ENCODE results near the gene SLC35F3. TPM values are rescaled to one million over a fixed set of nuclear protein-coding genes. Genes with fewer than 3 reads are reported as not detected.
"Not testable (repeated sequence)": the region's sequence is repeated elsewhere in the genome, so short reads cannot be mapped to it uniquely, and the experiment has no call there.

The SLC35F3 gene
- polyA plus RNA-seq, 1 donor from 2014 or later = 13.9 TPM

- Histone ChIP-seq H3K36me3 (ENCODE audit: insufficient read depth, low read length) (no peaks in the 10 kb centered on the region), H3K27me3 (ENCODE audit: insufficient read depth, low read depth, low read length) (no peaks in the 10 kb centered on the region), H3K9me2 (ENCODE audit: insufficient read depth, low read length) (no peaks in the 10 kb centered on the region), H3K4me2 (ENCODE audit: low read length) (no peak overlapping the region), H3K9me3 (ENCODE audit: low read length) (no peaks in the 10 kb centered on the region), H3K79me2 (replicated peaks; ENCODE audit: insufficient read depth, low read length) (no peaks in the 10 kb centered on the region), H2AFZ (ENCODE audit: low read depth, low read length) (no peak overlapping the region), H4K20me1 (ENCODE audit: insufficient read depth) (no peaks in the 10 kb centered on the region), H3K9ac (ENCODE audit: low read length) (no peak overlapping the region), H3F3A (ENCODE audit: insufficient read depth, low read length, poor library complexity, severe bottlenecking) (no peaks in the 10 kb centered on the region), H3K27ac (ENCODE audit: low read length) (no peak overlapping the region), H3K4me3 (ENCODE audit: low read length) (no peak overlapping the region)
- no peak for TF ChIP-seq POLR2AphosphoS5 (IDR thresholded peaks at IDR 0.05)
- TF ChIP-seq REST (IDR thresholded peaks at IDR 0.05; ENCODE audit: borderline replicate concordance) = no peak
- no peak for TF ChIP-seq RAD21 (conservative IDR thresholded peaks at IDR 0.05)
- TF ChIP-seq CTCF (IDR thresholded peaks at IDR 0.05; ENCODE audit: poor library complexity, severe bottlenecking) = no peak
- no peak for TF ChIP-seq SMC3 (conservative IDR thresholded peaks at IDR 0.05; ENCODE audit: poor library complexity)
- TF ChIP-seq MXI1 (conservative IDR thresholded peaks at IDR 0.05; ENCODE audit: poor library complexity, severe bottlenecking) = no peak
- TF ChIP-seq EP300 (conservative IDR thresholded peaks at IDR 0.05; ENCODE audit: poor library complexity, severe bottlenecking) = no peak
- no peak for TF ChIP-seq TAF1 (IDR thresholded peaks at IDR 0.05; ENCODE audit: low read depth)
- TF ChIP-seq EZH2 (IDR thresholded peaks at IDR 0.05; ENCODE audit: borderline replicate concordance, insufficient read depth, low read length, poor library complexity, severe bottlenecking) = no peak
These were observed 215.0 kb downstream of the SLC35F3 start for GRCh38 chr1:234119431-234119830.

GRCh38 chr1:234120327-234120944, 216.0 kb downstream of the SLC35F3 start:
- Histone ChIP-seq H3F3A (ENCODE audit: insufficient read depth, low read length, poor library complexity, severe bottlenecking) (no peaks in the 10 kb centered on the region), H3K4me2 (ENCODE audit: low read length) (no peak overlapping the region), H3K27me3 (ENCODE audit: insufficient read depth, low read depth, low read length) (no peaks in the 10 kb centered on the region), H3K79me2 (replicated peaks; ENCODE audit: insufficient read depth, low read length) (no peaks in the 10 kb centered on the region), H3K9me2 (ENCODE audit: insufficient read depth, low read length) (no peaks in the 10 kb centered on the region), H3K4me3 (ENCODE audit: low read length) (no peak overlapping the region), H3K9ac (ENCODE audit: low read length) (no peak overlapping the region), H4K20me1 (ENCODE audit: insufficient read depth) (no peaks in the 10 kb centered on the region), H3K9me3 (ENCODE audit: low read length) (no peaks in the 10 kb centered on the region), H2AFZ (ENCODE audit: low read depth, low read length) (no peak overlapping the region), H3K27ac (ENCODE audit: low read length) (no peak overlapping the region), H3K36me3 (ENCODE audit: insufficient read depth, low read length) (no peaks in the 10 kb centered on the region)
- no peak for TF ChIP-seq EP300 (conservative IDR thresholded peaks at IDR 0.05; ENCODE audit: poor library complexity, severe bottlenecking)
- no peak for TF ChIP-seq RAD21 (conservative IDR thresholded peaks at IDR 0.05)
- no peak for TF ChIP-seq TAF1 (IDR thresholded peaks at IDR 0.05; ENCODE audit: low read depth)

- not testable (repeated sequence) for H3K4me3 ChIP-seq (ENCODE audit: low read length); H3K9ac ChIP-seq (ENCODE audit: low read length); H3K27me3 ChIP-seq (ENCODE audit: insufficient read depth, low read depth, low read length); H3K9me3 ChIP-seq (ENCODE audit: low read length); H3F3A ChIP-seq (ENCODE audit: insufficient read depth, low read length, poor library complexity, severe bottlenecking); H3K9me2 ChIP-seq (ENCODE audit: insufficient read depth, low read length); H3K4me2 ChIP-seq (ENCODE audit: low read length); H3K79me2 ChIP-seq (replicated peaks; ENCODE audit: insufficient read depth, low read length); H3K27ac ChIP-seq (ENCODE audit: low read length); H4K20me1 ChIP-seq (ENCODE audit: insufficient read depth); H3K36me3 ChIP-seq (ENCODE audit: insufficient read depth, low read length); H2AFZ ChIP-seq (ENCODE audit: low read depth, low read length)
These were observed 217.2 kb downstream of the SLC35F3 start for GRCh38 chr1:234121659-234122058.

GRCh38 chr1:234122571-234122970, 218.1 kb downstream of the SLC35F3 start:
- not testable (repeated sequence) for H3K27me3 ChIP-seq (ENCODE audit: insufficient read depth, low read depth, low read length); H3K9ac ChIP-seq (ENCODE audit: low read length); H3K79me2 ChIP-seq (replicated peaks; ENCODE audit: insufficient read depth, low read length); H3F3A ChIP-seq (ENCODE audit: insufficient read depth, low read length, poor library complexity, severe bottlenecking); H3K4me2 ChIP-seq (ENCODE audit: low read length); H3K9me3 ChIP-seq (ENCODE audit: low read length); H4K20me1 ChIP-seq (ENCODE audit: insufficient read depth); H3K27ac ChIP-seq (ENCODE audit: low read length); H3K36me3 ChIP-seq (ENCODE audit: insufficient read depth, low read length); H3K4me3 ChIP-seq (ENCODE audit: low read length); H2AFZ ChIP-seq (ENCODE audit: low read depth, low read length); H3K9me2 ChIP-seq (ENCODE audit: insufficient read depth, low read length)
